ENCODE data around the gene FAM240A. TPM values are rescaled to one million over a fixed set of nuclear protein-coding genes. Genes with fewer than 3 reads are reported as not detected.
A peak's percentile ranks its signal among the peaks of the same experiment; 100 is the strongest.

The FAM240A gene
- total RNA-seq, 4 donors from 2014 or later, result 0.64 TPM; not detected in 3

GRCh38 chr3:46667061-46667621 lies 54.8 kb downstream of the FAM240A start:
- 85% methylated on average over 6 of the region's 8 CpGs for WGBS
- DNase-seq (ENCODE audit: low spot score in 2 of 2), result peak; percentile 55 to 57

DNA sequence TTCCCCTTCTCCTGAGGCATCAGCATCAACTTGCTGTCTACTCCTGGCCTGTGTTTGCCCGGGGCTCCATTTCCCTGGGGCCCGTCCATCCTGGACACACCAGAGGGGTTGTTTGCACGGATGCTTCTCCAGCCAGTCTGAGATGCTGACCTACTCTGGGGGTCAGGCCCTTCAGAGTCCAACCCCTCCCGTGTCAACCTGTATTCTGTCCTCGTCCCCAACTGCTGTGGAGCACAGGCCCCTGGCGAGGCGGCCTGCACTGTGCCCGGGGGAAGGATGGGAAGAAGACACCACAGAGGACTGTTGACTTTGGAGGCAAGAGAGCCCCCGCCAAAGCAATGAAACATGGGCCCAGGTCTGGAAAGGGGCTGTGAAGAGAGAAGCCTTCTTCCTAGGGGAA lies 55.3 kb downstream of the FAM240A start:
- 91% methylated on average over 9 of the region's 9 CpGs for WGBS
- peak; percentile 57 for DNase-seq (ENCODE audit: low spot score in 2 of 2)
- TF ChIP-seq, protein P1, sequence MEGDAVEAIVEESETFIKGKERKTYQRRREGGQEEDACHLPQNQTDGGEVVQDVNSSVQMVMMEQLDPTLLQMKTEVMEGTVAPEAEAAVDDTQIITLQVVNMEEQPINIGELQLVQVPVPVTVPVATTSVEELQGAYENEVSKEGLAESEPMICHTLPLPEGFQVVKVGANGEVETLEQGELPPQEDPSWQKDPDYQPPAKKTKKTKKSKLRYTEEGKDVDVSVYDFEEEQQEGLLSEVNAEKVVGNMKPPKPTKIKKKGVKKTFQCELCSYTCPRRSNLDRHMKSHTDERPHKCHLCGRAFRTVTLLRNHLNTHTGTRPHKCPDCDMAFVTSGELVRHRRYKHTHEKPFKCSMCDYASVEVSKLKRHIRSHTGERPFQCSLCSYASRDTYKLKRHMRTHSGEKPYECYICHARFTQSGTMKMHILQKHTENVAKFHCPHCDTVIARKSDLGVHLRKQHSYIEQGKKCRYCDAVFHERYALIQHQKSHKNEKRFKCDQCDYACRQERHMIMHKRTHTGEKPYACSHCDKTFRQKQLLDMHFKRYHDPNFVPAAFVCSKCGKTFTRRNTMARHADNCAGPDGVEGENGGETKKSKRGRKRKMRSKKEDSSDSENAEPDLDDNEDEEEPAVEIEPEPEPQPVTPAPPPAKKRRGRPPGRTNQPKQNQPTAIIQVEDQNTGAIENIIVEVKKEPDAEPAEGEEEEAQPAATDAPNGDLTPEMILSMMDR (IDR thresholded peaks at IDR 0.05), result no peak
- TF ChIP-seq EP300 (IDR thresholded peaks at IDR 0.05), result no peak
- TF ChIP-seq POLR2AphosphoS5 (IDR thresholded peaks at IDR 0.05), result no peak
- no peak for TF ChIP-seq POLR2A (IDR thresholded peaks at IDR 0.05)
- Histone ChIP-seq H3K9me3 (no peaks in the 10 kb centered on the region), H3K27me3 (no peaks in the 10 kb centered on the region), H3K36me3 (peaks cover 9% of the 10 kb centered on the region), H3K4me1 (peaks cover 15% of the 10 kb centered on the region), H3K27ac (no peak overlapping the region), H3K4me3 (no peak overlapping the region)

More at GRCh38 chr3:46667061-46667621, 54.8 kb downstream of the FAM240A start:
- Histone ChIP-seq H3K27ac (no peak overlapping the region), H3K4me1 (peaks cover 20% of the 10 kb centered on the region), H3K36me3 (peaks cover 7% of the 10 kb centered on the region), H3K27me3 (no peaks in the 10 kb centered on the region), H3K9me3 (no peaks in the 10 kb centered on the region), H3K4me3 (no peak overlapping the region)
- no peak for TF ChIP-seq EP300 (IDR thresholded peaks at IDR 0.05)
- TF ChIP-seq POLR2AphosphoS5 (IDR thresholded peaks at IDR 0.05), result no peak
- TF ChIP-seq POLR2A (IDR thresholded peaks at IDR 0.05), result no peak
- TF ChIP-seq, protein P1 (IDR thresholded peaks at IDR 0.05), result no peak

- Histone ChIP-seq H3K36me3 (peaks cover 12% of the 10 kb centered on the region), H3K4me3 (no peak overlapping the region), H3K27me3 (no peaks in the 10 kb centered on the region), H3K4me1 (peaks cover 10% of the 10 kb centered on the region), H3K9me3 (no peaks in the 10 kb centered on the region), H3K27ac (no peak overlapping the region)
- 72% methylated on average over 8 of the region's 8 CpGs for WGBS
- no peak for TF ChIP-seq EP300 (IDR thresholded peaks at IDR 0.05)
- TF ChIP-seq POLR2AphosphoS5 (IDR thresholded peaks at IDR 0.05), result no peak
- no peak for TF ChIP-seq POLR2A (IDR thresholded peaks at IDR 0.05)
- TF ChIP-seq, protein P1 (IDR thresholded peaks at IDR 0.05), result no peak
- peak in 1 of 2 donors; percentile 73 for DNase-seq (ENCODE audit: low spot score in 2 of 2)
Observed at GRCh38 chr3:46668116-46668515, 55.8 kb downstream of the FAM240A start.

DNA sequence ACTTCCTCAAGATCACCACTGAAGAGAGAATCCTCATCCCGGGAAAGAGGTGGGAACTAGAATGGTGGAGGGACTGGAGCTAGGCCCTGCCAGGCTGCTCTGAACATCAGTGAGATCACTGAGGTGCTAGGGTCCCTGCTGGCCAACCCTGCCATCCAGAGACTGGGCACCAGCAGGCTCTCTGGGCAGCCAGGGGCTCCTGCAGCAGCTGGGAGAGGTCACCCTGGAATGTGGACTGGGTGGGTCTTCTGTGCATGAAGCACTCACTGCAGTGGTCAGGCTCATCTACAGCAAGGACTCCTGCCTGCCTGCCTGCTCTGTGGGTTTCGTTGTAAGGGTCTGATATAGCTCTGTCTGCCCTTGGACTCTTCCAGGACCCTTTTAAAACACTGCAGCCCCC lies 56.3 kb downstream of the FAM240A start:
- no peak overlapping the region for H3K27ac ChIP-seq
- no peak overlapping the region for H3K4me3 ChIP-seq
- H3K9me3 ChIP-seq, result no peaks in the 10 kb centered on the region
- H3K27me3 ChIP-seq, result no peaks in the 10 kb centered on the region
- peak; percentile 44 to 72 for DNase-seq (ENCODE audit: low spot score in 2 of 2)
- H3K36me3 ChIP-seq, result peaks cover 16% of the 10 kb centered on the region
- WGBS, result 80% methylated on average over 2 of the region's 2 CpGs
- peaks cover 5% of the 10 kb centered on the region for H3K4me1 ChIP-seq
- no peak for TF ChIP-seq EP300 (IDR thresholded peaks at IDR 0.05)
- TF ChIP-seq, protein P1 (IDR thresholded peaks at IDR 0.05), result no peak
- TF ChIP-seq POLR2A (IDR thresholded peaks at IDR 0.05), result no peak
- TF ChIP-seq POLR2AphosphoS5 (IDR thresholded peaks at IDR 0.05), result no peak

DNA sequence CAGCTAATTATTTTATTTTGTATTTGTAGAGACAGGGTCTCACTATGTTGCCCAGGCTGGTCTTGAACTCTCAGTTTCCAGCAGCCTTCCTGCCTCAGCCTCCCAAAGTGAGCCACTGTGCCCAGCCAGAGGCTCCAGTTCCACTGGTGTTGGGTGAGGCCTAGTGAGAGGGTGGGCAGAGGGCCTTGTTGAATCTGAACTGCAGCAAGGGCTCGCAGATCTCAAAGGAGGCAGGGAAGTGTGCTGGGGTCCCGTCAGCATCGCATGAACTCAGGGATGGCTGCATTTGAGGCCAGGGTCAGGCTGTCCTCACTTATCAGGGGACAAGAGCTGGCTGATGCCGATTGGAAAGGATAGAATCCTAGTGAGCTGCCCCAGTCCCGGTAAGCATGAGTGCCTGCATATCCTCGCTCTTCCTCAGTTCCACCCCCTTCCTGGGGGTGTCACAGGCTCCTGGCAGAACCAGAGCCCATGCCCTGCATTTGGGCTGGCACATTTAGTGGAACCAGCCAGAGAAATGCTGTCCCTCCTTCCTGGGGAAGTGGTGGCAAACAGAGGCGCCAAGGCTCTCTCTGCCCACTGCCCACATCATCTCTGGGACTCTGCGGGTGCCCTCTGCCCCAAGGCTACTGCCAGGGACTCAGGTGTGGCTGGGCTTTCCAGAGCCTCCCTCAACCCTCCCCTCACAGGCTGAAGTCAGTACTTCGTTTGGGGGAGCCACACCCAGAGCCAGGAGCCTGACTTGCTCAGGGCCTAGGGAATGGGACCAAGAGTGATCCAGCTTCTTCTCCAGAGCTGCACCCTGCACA lies 57.1 kb downstream of the FAM240A start:
- H3K9me3 ChIP-seq, result no peaks in the 10 kb centered on the region
- TF ChIP-seq EP300 (IDR thresholded peaks at IDR 0.05) (no peak), POLR2AphosphoS5 (IDR thresholded peaks at IDR 0.05) (no peak), POLR2A (IDR thresholded peaks at IDR 0.05) (no peak)
- TF ChIP-seq, protein P1 (IDR thresholded peaks at IDR 0.05), result no peak
- no peak overlapping the region for H3K4me3 ChIP-seq
- peaks cover 24% of the 10 kb centered on the region for H3K36me3 ChIP-seq
- WGBS, result 67% methylated on average over 9 of the region's 9 CpGs
- H3K27ac ChIP-seq, result no peak overlapping the region
- peak; percentile 45 to 69 for DNase-seq (ENCODE audit: low spot score in 2 of 2)
- no peaks in the 10 kb centered on the region for H3K27me3 ChIP-seq
- H3K4me1 ChIP-seq, result peaks cover 4% of the 10 kb centered on the region
